ENCODE results near the gene PITRM1.

The PITRM1 gene

GRCh38 chr10:3118641-3119091, 53.9 kb downstream of the PITRM1 start:
- TF ChIP-seq CTCF (IDR thresholded peaks at IDR 0.05; ENCODE audit: extremely low read depth, missing control alignments): no peak
- no peak for DNase-seq (ENCODE audit: low spot score)

GRCh38 chr10:3117486-3117885, 55.1 kb downstream of the PITRM1 start:
- no peak for TF ChIP-seq CTCF (IDR thresholded peaks at IDR 0.05; ENCODE audit: extremely low read depth, missing control alignments)
- no peak for DNase-seq (ENCODE audit: low spot score)

GRCh38 chr10:3116508-3117100, 56.0 kb downstream of the PITRM1 start:
- TF ChIP-seq CTCF (IDR thresholded peaks at IDR 0.05; ENCODE audit: extremely low read depth, missing control alignments): no peak
- DNase-seq (ENCODE audit: low spot score): no peak

- TF ChIP-seq CTCF (IDR thresholded peaks at IDR 0.05; ENCODE audit: extremely low read depth, missing control alignments): no peak
- DNase-seq (ENCODE audit: low spot score): no peak
These were observed 56.9 kb downstream of the PITRM1 start for GRCh38 chr10:3115685-3116084.

GRCh38 chr10:3113343-3113720, 59.2 kb downstream of the PITRM1 start:
- TF ChIP-seq CTCF (IDR thresholded peaks at IDR 0.05; ENCODE audit: extremely low read depth, missing control alignments): no peak
- DNase-seq (ENCODE audit: low spot score): no peak

GRCh38 chr10:3111621-3112163, 60.9 kb downstream of the PITRM1 start:
- TF ChIP-seq CTCF (IDR thresholded peaks at IDR 0.05; ENCODE audit: extremely low read depth, missing control alignments): no peak
- DNase-seq (ENCODE audit: low spot score): no peak

GRCh38 chr10:3110782-3111620, 61.6 kb downstream of the PITRM1 start:
- TF ChIP-seq CTCF (IDR thresholded peaks at IDR 0.05; ENCODE audit: extremely low read depth, missing control alignments): no peak
- no peak for DNase-seq (ENCODE audit: low spot score)
